Liver (tissue), 9 donors: Measurements from ENCODE around the gene BCL2L14. TPM values are rescaled to one million over a fixed set of nuclear protein-coding genes. Genes with fewer than 3 reads are reported as not detected.

Experiments used
- DNase-seq: peaks from one replicate; pipeline ENCODE4 v3.0.0-alpha.2; 2017; ENCODE audit warnings: low spot score
- H3K27ac ChIP-seq, 2 donors: one replicate each; pipeline ENCODE4 v1.7.0; 2013; ENCODE audit warnings: inconsistent platforms in 2 of 2, low read length in 2 of 2, control low read depth in 1 of 2, low read depth in 1 of 2, mild to moderate bottlenecking in 1 of 2
- H3K27me3 ChIP-seq, 4 donors: one replicate each; pipeline versions ENCODE4 v1.6.1 to v1.7.0; 2013; ENCODE audit warnings: low read length in 3 of 4, inconsistent platforms in 1 of 4, mild to moderate bottlenecking in 1 of 4, moderate library complexity in 1 of 4; ENCODE audit not compliant: control insufficient read depth in 4 of 4, insufficient read depth in 4 of 4
- H3K36me3 ChIP-seq, 4 donors: one replicate each; pipeline versions ENCODE4 v1.6.1 to v1.7.0; 2013; ENCODE audit warnings: low read length in 3 of 4, mild to moderate bottlenecking in 3 of 4, low read depth in 1 of 4, moderate library complexity in 1 of 4; ENCODE audit not compliant: control insufficient read depth in 4 of 4, insufficient read depth in 3 of 4
- H3K4me1 ChIP-seq, 4 donors: one replicate each; pipeline versions ENCODE4 v1.6.1 to v1.7.0; 2013; ENCODE audit warnings: low read length in 3 of 4, mild to moderate bottlenecking in 3 of 4, moderate library complexity in 1 of 4; ENCODE audit not compliant: control insufficient read depth in 4 of 4, insufficient read depth in 4 of 4
- H3K4me3 ChIP-seq, 3 donors: one replicate each; pipeline versions ENCODE4 v1.6.1 to v1.7.0; 2013; ENCODE audit warnings: low read length in 3 of 3, control low read depth in 1 of 3, low read depth in 1 of 3, mild to moderate bottlenecking in 1 of 3
- H3K9ac ChIP-seq, 2 donors: one replicate each; pipeline ENCODE4 v1.7.0; 2013; ENCODE audit warnings: low read length in 2 of 2, mild to moderate bottlenecking in 2 of 2, moderate library complexity in 2 of 2, control low read depth in 1 of 2, low read depth in 1 of 2
- H3K9me3 ChIP-seq, 4 donors: one replicate each; pipeline versions ENCODE4 v1.6.1 to v1.7.0; 2013; ENCODE audit warnings: low read length in 3 of 4; ENCODE audit not compliant: control insufficient read depth in 4 of 4
- ATF3 ChIP-seq: IDR thresholded peaks from 2 replicates; pipeline ENCODE4 v1.6.1; 2016; ENCODE audit warnings: antibody characterized with exemption
- CTCF ChIP-seq: fragments of 150-350 bp; IDR thresholded peaks from 2 replicates; pipeline ENCODE4 v1.5.1; 2017; ENCODE audit warnings: improper control_type of control experiment, low read depth, low read length; ENCODE audit not compliant: missing input control
- EGR1 ChIP-seq, 2 donors: IDR thresholded peaks; 2 replicates each; pipeline ENCODE4 v1.6.1; 2016 to 2018; ENCODE audit warnings: antibody characterized with exemption in 2 of 2, low read depth in 2 of 2
- FOXA1 ChIP-seq: IDR thresholded peaks from 2 replicates; pipeline ENCODE4 v1.6.1; 2016; ENCODE audit warnings: antibody characterized with exemption
- HNF4A ChIP-seq, 2 donors: conservative IDR thresholded peaks; 2 replicates each; pipeline ENCODE4 v1.6.1; 2016; ENCODE audit warnings: antibody characterized with exemption in 2 of 2, mild to moderate bottlenecking in 2 of 2
- HNF4G ChIP-seq: IDR thresholded peaks from 2 replicates; pipeline ENCODE4 v1.6.1; 2016; ENCODE audit warnings: antibody characterized with exemption
- JUND ChIP-seq, 2 donors: IDR thresholded peaks; 2 replicates each; pipeline ENCODE4 v1.6.1; 2016; ENCODE audit warnings: antibody characterized with exemption in 2 of 2
- MAX ChIP-seq: IDR thresholded peaks from 2 replicates; pipeline ENCODE4 v1.6.1; 2016; ENCODE audit warnings: antibody characterized with exemption
- NR2F2 ChIP-seq: IDR thresholded peaks from 2 replicates; pipeline ENCODE4 v1.6.1; 2016; ENCODE audit warnings: antibody characterized with exemption
- RAD21 ChIP-seq, 2 donors: IDR thresholded peaks; 2 replicates each; pipeline ENCODE4 v1.6.1; 2016; ENCODE audit warnings: antibody characterized with exemption in 2 of 2, mild to moderate bottlenecking in 2 of 2
- RXRA ChIP-seq, 2 donors: IDR thresholded peaks; 2 replicates each; pipeline ENCODE4 v1.6.1; 2017 to 2018; ENCODE audit warnings: antibody characterized with exemption in 2 of 2, mild to moderate bottlenecking in 1 of 2
- SP1 ChIP-seq: IDR thresholded peaks from 2 replicates; pipeline ENCODE4 v1.6.1; 2018; ENCODE audit warnings: antibody characterized with exemption, mild to moderate bottlenecking
- TAF1 ChIP-seq: conservative IDR thresholded peaks from 2 replicates; pipeline ENCODE4 v1.6.1; 2016; ENCODE audit warnings: antibody characterized with exemption, mild to moderate bottlenecking
- YY1 ChIP-seq: IDR thresholded peaks from 2 replicates; pipeline ENCODE4 v1.6.1; 2016; ENCODE audit warnings: antibody characterized with exemption, mild to moderate bottlenecking
- ZBTB33 ChIP-seq: IDR thresholded peaks from 2 replicates; pipeline ENCODE4 v1.6.1; 2016; ENCODE audit warnings: antibody characterized with exemption
- WGBS: extraction: QIAGEN DNeasy Blood & Tissue Kit; methylation state at CpG from one replicate; pipeline ENCODE4 v1.1.7; 2013; 5-methylcytosine and 5-hydroxymethylcytosine counted together
- polyA plus RNA-seq, 2 donors: library from polyadenylated mRNA; stranded (reverse) in 1 of 2; unstranded in 1 of 2; fragments of 200-250 nt in 1 of 2; fragments of >200 nt in 1 of 2; fragmentation: Nextera tagmentation in 1 of 2; extraction: Ambion mirVana in 1 of 2; gene quantifications; one replicate each; pipeline versions ENCODE4 v1.2.1 to v1.2.3, GENCODE V29; 2013 to 2015
- total RNA-seq, 2 donors: library from RNA; depleted of rRNA; stranded (reverse); fragments of >200 nt; gene quantifications; one replicate each; pipeline ENCODE4 v1.2.3, GENCODE V29; 2014
- donor health status: healthy.
- donor health status: healthy.
- donor health status: healthy.
- donor health status: healthy.
- donor health status: healthy.

The BCL2L14 gene
- total and polyA plus RNA-seq, 4 donors: 0.15 to 2.5 (median 0.19) TPM

GRCh38 chr12:12047682-12048081, 23.1 kb upstream of the BCL2L14 start:
- WGBS: 95% methylated on average over 3 of the region's 3 CpGs
- TF ChIP-seq HNF4A (conservative IDR thresholded peaks at IDR 0.05) (no peak), CTCF (no peak), YY1 (no peak), RXRA (IDR thresholded peaks at IDR 0.05) (no peak), EGR1 (IDR thresholded peaks at IDR 0.05; ENCODE audit: low read depth in 2 of 2) (no peak), MAX (no peak), SP1 (no peak), RAD21 (IDR thresholded peaks at IDR 0.05) (no peak), TAF1 (no peak), FOXA1 (no peak), NR2F2 (no peak), HNF4G (no peak), ZBTB33 (no peak), ATF3 (no peak), JUND (IDR thresholded peaks at IDR 0.05) (no peak)
- Histone ChIP-seq H3K9ac (no peak overlapping the region), H3K27me3 (no peaks in the 10 kb centered on the region), H3K9me3 (no peaks in the 10 kb centered on the region), H3K4me1 (no peaks in the 10 kb centered on the region), H3K27ac (no peak overlapping the region), H3K4me3 (no peak overlapping the region), H3K36me3 (no peaks in the 10 kb centered on the region)
- no peak for DNase-seq

- DNase-seq: no peak
- Histone ChIP-seq H3K27me3 (no peaks in the 10 kb centered on the region), H3K36me3 (no peaks in the 10 kb centered on the region), H3K9ac (no peak overlapping the region), H3K4me1 (no peaks in the 10 kb centered on the region), H3K27ac (no peak overlapping the region), H3K4me3 (no peak overlapping the region), H3K9me3 (no peaks in the 10 kb centered on the region)
- WGBS: 70% methylated on average over 4 of the region's 4 CpGs
- TF ChIP-seq ZBTB33: no peak
- TF ChIP-seq NR2F2: peak; percentile 39
Observed at GRCh38 chr12:12048266-12048665, 22.5 kb upstream of the BCL2L14 start.
